Muscle layer of duodenum (tissue), 2 donors: ENCODE measurements around the gene MIEN1.

Source experiments
- H3K27ac ChIP-seq: one replicate; pipeline ENCODE4 v1.7.0; 2013; ENCODE audit warnings: mild to moderate bottlenecking, low read length
- H3K27me3 ChIP-seq: one replicate; pipeline ENCODE4 v1.7.0; 2013; ENCODE audit warnings: low read depth, mild to moderate bottlenecking, control low read depth, low read length
- H3K36me3 ChIP-seq, 2 donors: one replicate each; pipeline ENCODE4 v1.7.0; 2013; ENCODE audit warnings: low read length in 2 of 2, control low read depth in 1 of 2, mild to moderate bottlenecking in 1 of 2; ENCODE audit not compliant: insufficient read depth in 2 of 2, control insufficient read depth in 1 of 2
- H3K4me1 ChIP-seq, 2 donors: one replicate each; pipeline ENCODE4 v1.7.0; 2013; ENCODE audit warnings: low read length in 2 of 2, mild to moderate bottlenecking in 2 of 2, control low read depth in 1 of 2, moderate library complexity in 1 of 2; ENCODE audit not compliant: insufficient read depth in 2 of 2, control insufficient read depth in 1 of 2
- H3K4me3 ChIP-seq, 2 donors: one replicate each; pipeline ENCODE4 v1.7.0; 2013; ENCODE audit warnings: low read length in 2 of 2, low read depth in 1 of 2, mild to moderate bottlenecking in 1 of 2
- H3K9me3 ChIP-seq, 2 donors: one replicate each; pipeline ENCODE4 v1.7.0; 2013; ENCODE audit warnings: low read length in 2 of 2, control low read depth in 1 of 2, mild to moderate bottlenecking in 1 of 2; ENCODE audit not compliant: control insufficient read depth in 1 of 2
- donor health status: healthy.

Gene MIEN1

GRCh38 chr17:39709319-39709997 lies 20.9 kb downstream of the MIEN1 start:
- Histone ChIP-seq H3K4me3 (no peak overlapping the region), H3K36me3 (peaks cover 35 to 69% of the 10 kb centered on the region in 2 donors), H3K9me3 (no peaks in the 10 kb centered on the region), H3K27ac (no peak overlapping the region), H3K27me3 (no peaks in the 10 kb centered on the region), H3K4me1 (peaks cover 6 to 10% of the 10 kb centered on the region in 2 donors)

GRCh38 chr17:39706921-39707337 lies 23.4 kb downstream of the MIEN1 start:
- Histone ChIP-seq H3K9me3 (no peaks in the 10 kb centered on the region), H3K27me3 (no peaks in the 10 kb centered on the region), H3K36me3 (peaks cover 24 to 51% of the 10 kb centered on the region in 2 donors), H3K4me1 (peaks cover 9 to 11% of the 10 kb centered on the region in 2 donors), H3K4me3 (no peak overlapping the region), H3K27ac (peak overlapping the region; percentile 80)

GRCh38 chr17:39706383-39706782 lies 23.9 kb downstream of the MIEN1 start:
- no peaks in the 10 kb centered on the region for H3K27me3 ChIP-seq
- no peaks in the 10 kb centered on the region for H3K9me3 ChIP-seq
- no peak overlapping the region for H3K4me3 ChIP-seq
- peaks cover 11 to 14% of the 10 kb centered on the region in 2 donors for H3K4me1 ChIP-seq
- peaks cover 19 to 46% of the 10 kb centered on the region in 2 donors for H3K36me3 ChIP-seq
- H3K27ac ChIP-seq, result peak overlapping the region; percentile 80

GRCh38 chr17:39705786-39706348 lies 24.5 kb downstream of the MIEN1 start:
- H3K4me1 ChIP-seq, result peaks cover 11 to 20% of the 10 kb centered on the region in 2 donors
- peaks cover 19 to 42% of the 10 kb centered on the region in 2 donors for H3K36me3 ChIP-seq
- H3K4me3 ChIP-seq, result no peak overlapping the region
- H3K9me3 ChIP-seq, result no peaks in the 10 kb centered on the region
- H3K27me3 ChIP-seq, result no peaks in the 10 kb centered on the region
- H3K27ac ChIP-seq, result peak overlapping the region; percentile 80

GRCh38 chr17:39704821-39705551 lies 25.3 kb downstream of the MIEN1 start:
- Histone ChIP-seq H3K4me3 (no peak overlapping the region), H3K27me3 (no peaks in the 10 kb centered on the region), H3K9me3 (no peaks in the 10 kb centered on the region), H3K4me1 (peaks cover 11 to 20% of the 10 kb centered on the region in 2 donors), H3K36me3 (peaks cover 15 to 33% of the 10 kb centered on the region in 2 donors), H3K27ac (peak overlapping the region; percentile 80)

GRCh38 chr17:39703913-39704312 lies 26.4 kb downstream of the MIEN1 start:
- Histone ChIP-seq H3K9me3 (no peaks in the 10 kb centered on the region), H3K36me3 (peaks cover 12 to 22% of the 10 kb centered on the region in 2 donors), H3K27ac (no peak overlapping the region), H3K4me1 (peaks cover 11 to 24% of the 10 kb centered on the region in 2 donors), H3K4me3 (no peak overlapping the region), H3K27me3 (no peaks in the 10 kb centered on the region)

GRCh38 chr17:39702901-39703893 lies 27.1 kb downstream of the MIEN1 start:
- no peaks in the 10 kb centered on the region for H3K27me3 ChIP-seq
- H3K9me3 ChIP-seq, result no peaks in the 10 kb centered on the region
- H3K36me3 ChIP-seq, result peaks cover 6 to 15% of the 10 kb centered on the region in 2 donors
- H3K27ac ChIP-seq, result peak overlapping the region; percentile 39
- H3K4me3 ChIP-seq, result peak overlapping the region in 1 of 2 donors; percentile 18
- peaks cover 11 to 24% of the 10 kb centered on the region in 2 donors for H3K4me1 ChIP-seq

- Histone ChIP-seq H3K4me3 (peak overlapping the region; percentile 54 to 83), H3K4me1 (peaks cover 11 to 24% of the 10 kb centered on the region in 2 donors), H3K27ac (no peak overlapping the region)
Measured at GRCh38 chr17:39701784-39702422, 28.4 kb downstream of the MIEN1 start.

GRCh38 chr17:39701012-39701783 lies 29.1 kb downstream of the MIEN1 start:
- Histone ChIP-seq H3K27me3 (no peaks in the 10 kb centered on the region), H3K27ac (peak overlapping the region; percentile 53), H3K4me1 (peaks cover 11 to 24% of the 10 kb centered on the region in 2 donors), H3K4me3 (peak overlapping the region; percentile 54 to 83), H3K9me3 (no peaks in the 10 kb centered on the region), H3K36me3 (no peaks in the 10 kb centered on the region)

More at GRCh38 chr17:39701784-39702422, 28.4 kb downstream of the MIEN1 start:
- peaks cover 0 to 4% of the 10 kb centered on the region in 2 donors for H3K36me3 ChIP-seq
- H3K9me3 ChIP-seq, result no peaks in the 10 kb centered on the region
- no peaks in the 10 kb centered on the region for H3K27me3 ChIP-seq
